ENCODE data around the gene AMMECR1L. TPM values are rescaled to one million over a fixed set of nuclear protein-coding genes. Genes with fewer than 3 reads are reported as not detected.
A peak's percentile ranks its signal among the peaks of the same experiment; 100 is the strongest.
"Not testable (repeated sequence)": the region's sequence is repeated elsewhere in the genome, so short reads cannot be mapped to it uniquely, and the experiment has no call there.

Gene AMMECR1L
- total and polyA plus RNA-seq, 2 of the 13 experiments (the other 11 are each of a cell fraction or from before 2014, with no cell fraction given): 9.1 to 14.2 TPM

- BruUV-seq (replicated peaks); H2AFZ ChIP-seq (ENCODE audit: low read length); FAIRE-seq; H3K36me3 ChIP-seq (replicated peaks in 1 of 2; ENCODE audit: control insufficient read depth in 1 of 2, insufficient read depth in 2 of 2, low read length in 2 of 2); H3K4me3 ChIP-seq (replicated peaks in 1 of 3; ENCODE audit: insufficient read depth in 1 of 3, low read depth in 2 of 3, low read length in 3 of 3); DNase-seq (ENCODE audit: low spot score); H3K27ac ChIP-seq (ENCODE audit: extremely low read length, insufficient read depth, low read length); H3K9ac ChIP-seq (ENCODE audit: insufficient read depth, low read depth, low read length); in situ Hi-C loops (cut with HindIII; ENCODE audit: extremely low pct_ligation_motif_present, low pct_unique_long_range_greater_than_20kb); H3K9me3 ChIP-seq (ENCODE audit: low read length); H3K4me2 ChIP-seq (ENCODE audit: low read depth, low read length); intact Hi-C loops (cut with micrococcal nuclease; ENCODE audit: unreplicated experiment); ATAC-seq; H3K27me3 ChIP-seq (ENCODE audit: control insufficient read depth in 1 of 2, insufficient read depth in 2 of 2, low read length in 2 of 2); CTCF ChIA-PET (ENCODE audit: low intra/inter-chr PET ratio, low total read pairs): not testable (repeated sequence)
- POLR2A ChIA-PET: interaction anchor here (1.8 to 2.3 kb wide), 2 partner anchors 81 to 111 kb away, joined by 4 to 15 read pairs; partner anchors contain the start of gene SFT2D3
- peaks cover 60% of the 10 kb centered on the region for H3K4me1 ChIP-seq (ENCODE audit: insufficient read depth, low read length)
- WGBS (ENCODE audit: low lambda C conversion rate): 98% methylated on average over 3 of the region's 3 CpGs
- peaks cover 45% of the 10 kb centered on the region for H3K79me2 ChIP-seq (ENCODE audit: insufficient read depth, low read length)
- TF ChIP-seq ZNF770 (CRISPR knock-in tag; IDR thresholded peaks at IDR 0.05): peak; percentile 49; the same call in 1 of the 2 replicates
- H4K20me1 ChIP-seq (ENCODE audit: insufficient read depth, low read length): peaks cover 20% of the 10 kb centered on the region
These were observed 73.3 kb downstream of the AMMECR1L start for GRCh38 chr2:127812441-127812840.

Small RNA genes lying within 50 kb of the gene (small RNA-seq; reads per million reads assigned to genes)
- 0 reads per million in 3 experiments for gene AC012306.1 (ENCODE audit: insufficient read depth in 2 of 3, insufficient read length in 3 of 3, low read depth in 2 of 3, low replicate concordance in 1 of 3)
- gene RF00017 (ENCODE audit: insufficient read depth in 2 of 3, insufficient read length in 3 of 3, low read depth in 2 of 3, low replicate concordance in 1 of 3): 0 reads per million in 3 experiments
- 0 reads per million in 3 experiments for gene RF00019 (ENCODE audit: insufficient read depth in 2 of 3, insufficient read length in 3 of 3, low read depth in 2 of 3, low replicate concordance in 1 of 3)
- 0 reads per million in 3 experiments for gene RNU6-395P (ENCODE audit: insufficient read depth in 2 of 3, insufficient read length in 3 of 3, low read depth in 2 of 3, low replicate concordance in 1 of 3)

Other genes with a start within 250 kb of the AMMECR1L start
- not detected in 2 replicates for gene GPR17, start 239.8 kb downstream of the AMMECR1L start, total RNA-seq (2016; rRNA removed; fragmentation: Illumina TruSeq; extraction: Trizol)
- not detected in 2 replicates for gene GPR17, start 239.8 kb downstream of the AMMECR1L start, polyA plus RNA-seq (2011; rRNA removed)
- 0.90 and 1.0 TPM in 2 replicates for gene LIMS2, start 210.4 kb downstream of the AMMECR1L start, total RNA-seq (2016; rRNA removed; fragmentation: Illumina TruSeq; extraction: Trizol)
- 1.9 and 2.0 TPM in 2 replicates for gene LIMS2, start 210.4 kb downstream of the AMMECR1L start, polyA plus RNA-seq (2011; rRNA removed)
- 4.6 and 9.4 TPM in 2 replicates for gene SFT2D3, start 184.5 kb downstream of the AMMECR1L start, total RNA-seq (2016; rRNA removed; fragmentation: Illumina TruSeq; extraction: Trizol)
- 8.3 and 8.7 TPM in 2 replicates for gene SFT2D3, start 184.5 kb downstream of the AMMECR1L start, polyA plus RNA-seq (2011; rRNA removed)
- gene WDR33, start 74.8 kb downstream of the AMMECR1L start, total RNA-seq (2016; rRNA removed; fragmentation: Illumina TruSeq; extraction: Trizol): 78.2 and 125 TPM in 2 replicates
- gene WDR33, start 74.8 kb downstream of the AMMECR1L start, polyA plus RNA-seq (2011; rRNA removed): 44.5 and 54.9 TPM in 2 replicates
- gene POLR2D, start 27.8 kb downstream of the AMMECR1L start, total RNA-seq (2016; rRNA removed; fragmentation: Illumina TruSeq; extraction: Trizol): 46.8 and 73.9 TPM in 2 replicates
- gene POLR2D, start 27.8 kb downstream of the AMMECR1L start, polyA plus RNA-seq (2011; rRNA removed): 22.3 and 26.9 TPM in 2 replicates
- gene SAP130, start 142.1 kb upstream of the AMMECR1L start, total RNA-seq (2016; rRNA removed; fragmentation: Illumina TruSeq; extraction: Trizol): 11.1 and 14.5 TPM in 2 replicates
- 16.3 and 18.6 TPM in 2 replicates for gene SAP130, start 142.1 kb upstream of the AMMECR1L start, polyA plus RNA-seq (2011; rRNA removed)
- 56.4 and 83.2 TPM in 2 replicates for gene UGGT1, start 205.2 kb upstream of the AMMECR1L start, total RNA-seq (2016; rRNA removed; fragmentation: Illumina TruSeq; extraction: Trizol)
- 26.7 and 35.8 TPM in 2 replicates for gene UGGT1, start 205.2 kb upstream of the AMMECR1L start, polyA plus RNA-seq (2011; rRNA removed)

All from HepG2 (cell line).